Activated CD4-positive, alpha-beta T cell treated with anti-CD3 and anti-CD28 coated beads for 36 hours (primary cell): ENCODE measurements around the gene LHX4. TPM values are rescaled to one million over a fixed set of nuclear protein-coding genes. Genes with fewer than 3 reads are reported as not detected.

Experiments used
- ATAC-seq: fragments of 200-7000 bp; cut with Tn5 transposase; one replicate; pipeline ENCODE4 v1.10.0; 2021; ENCODE audit warnings: mild to moderate bottlenecking, moderate library complexity
- CTCF ChIA-PET: fragments of 350-600 bp; sonication (Branson Sonifier 250); formaldehyde crosslinking; loops from one replicate; lab custom pipeline; 2021; ENCODE audit warnings: antibody characterized with exemption; lab: Charles Lee
- POLR2A ChIA-PET: fragments of 350-600 bp; sonication (Branson Sonifier 250); formaldehyde crosslinking; loops from one replicate; lab custom pipeline; 2021; ENCODE audit warnings: antibody characterized with exemption, inconsistent platforms; lab: Charles Lee
- DNase-seq: peaks from one replicate; pipeline ENCODE4 v3.0.0-alpha.2; 2020
- H3K27ac Mint-ChIP-seq: one replicate; pipeline ENCODE4 v1.8.0; 2021; ENCODE audit warnings: mixed read lengths
- H3K27me3 Mint-ChIP-seq: one replicate; pipeline ENCODE4 v1.8.0; 2021; ENCODE audit warnings: mixed read lengths
- H3K36me3 Mint-ChIP-seq: one replicate; pipeline ENCODE4 v1.8.0; 2021; ENCODE audit warnings: low read depth, mixed read lengths
- H3K4me1 Mint-ChIP-seq: one replicate; pipeline ENCODE4 v1.8.0; 2021; ENCODE audit warnings: mixed read lengths
- H3K4me3 Mint-ChIP-seq: one replicate; pipeline ENCODE4 v1.8.0; 2021; ENCODE audit warnings: mild to moderate bottlenecking, moderate library complexity, mixed read lengths
- H3K9me3 Mint-ChIP-seq: one replicate; pipeline ENCODE4 v1.8.0; 2021; ENCODE audit warnings: low read depth, mixed read lengths
- intact Hi-C, 2 experiments: fragments of 100-400 bp; cut with DNase I in 1 of 2; cut with micrococcal nuclease in 1 of 2; formaldehyde crosslinking; loops; one replicate each; pipeline versions ENCODE4 v1.14.2 to v1.15.1; 2022 to 2024; cut with DNase I, micrococcal nuclease
- total RNA-seq, 2 experiments: library from RNA; stranded (reverse); gene quantifications; one replicate each; pipeline ENCODE4 v1.2.3, GENCODE V29; 2021

LHX4 gene
- total RNA-seq, 2 experiments from 2014 or later = not detected

DNA sequence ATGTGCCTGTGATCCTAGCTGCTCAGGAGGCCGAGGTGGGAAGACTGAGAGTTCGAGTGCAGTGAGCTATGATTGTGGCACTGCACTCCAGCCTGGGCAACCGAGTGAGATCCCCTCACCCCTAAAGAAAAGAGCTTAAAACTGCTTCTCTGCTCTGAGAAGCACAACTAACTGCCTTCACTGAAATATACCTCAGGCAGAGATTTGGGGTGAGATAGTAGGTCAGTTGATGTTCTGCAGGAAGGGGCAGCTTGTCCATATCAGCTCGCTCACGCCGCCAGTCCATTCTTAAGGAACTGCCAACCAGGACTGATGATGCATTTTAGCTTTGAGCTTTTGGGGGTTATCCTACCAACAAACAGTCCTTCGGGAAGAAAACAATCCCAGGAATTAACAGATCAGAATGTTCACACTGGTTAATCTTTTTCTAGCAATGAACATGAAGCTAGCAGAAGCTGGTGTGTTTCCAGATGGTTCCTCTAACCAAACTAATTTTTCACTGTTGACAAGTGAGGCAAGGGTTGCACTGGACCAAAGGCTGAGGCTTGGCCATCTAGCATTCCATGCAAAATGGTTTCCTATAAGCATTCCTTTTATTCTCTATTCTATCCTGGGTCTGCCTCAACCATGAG, 31.6 kb downstream of the LHX4 start:
- H3K27ac Mint-ChIP-seq = no peak overlapping the region
- no peaks in the 10 kb centered on the region for H3K4me1 Mint-ChIP-seq
- no peaks in the 10 kb centered on the region for H3K9me3 Mint-ChIP-seq
- no peaks in the 10 kb centered on the region for H3K36me3 Mint-ChIP-seq
- ChIA-PET CTCF (interaction anchor here (0.6 to 2.3 kb wide), 3 partner anchors 9 to 219 kb away, joined by 3 to 5 read pairs (median 5); no protein-coding TSS in a partner anchor), POLR2A (no interaction called here)
- peaks cover 15% of the 10 kb centered on the region for H3K27me3 Mint-ChIP-seq
- intact Hi-C loops = no loop called here
- no peak overlapping the region for H3K4me3 Mint-ChIP-seq
- ATAC-seq = no peak
- no peak for DNase-seq

DNA sequence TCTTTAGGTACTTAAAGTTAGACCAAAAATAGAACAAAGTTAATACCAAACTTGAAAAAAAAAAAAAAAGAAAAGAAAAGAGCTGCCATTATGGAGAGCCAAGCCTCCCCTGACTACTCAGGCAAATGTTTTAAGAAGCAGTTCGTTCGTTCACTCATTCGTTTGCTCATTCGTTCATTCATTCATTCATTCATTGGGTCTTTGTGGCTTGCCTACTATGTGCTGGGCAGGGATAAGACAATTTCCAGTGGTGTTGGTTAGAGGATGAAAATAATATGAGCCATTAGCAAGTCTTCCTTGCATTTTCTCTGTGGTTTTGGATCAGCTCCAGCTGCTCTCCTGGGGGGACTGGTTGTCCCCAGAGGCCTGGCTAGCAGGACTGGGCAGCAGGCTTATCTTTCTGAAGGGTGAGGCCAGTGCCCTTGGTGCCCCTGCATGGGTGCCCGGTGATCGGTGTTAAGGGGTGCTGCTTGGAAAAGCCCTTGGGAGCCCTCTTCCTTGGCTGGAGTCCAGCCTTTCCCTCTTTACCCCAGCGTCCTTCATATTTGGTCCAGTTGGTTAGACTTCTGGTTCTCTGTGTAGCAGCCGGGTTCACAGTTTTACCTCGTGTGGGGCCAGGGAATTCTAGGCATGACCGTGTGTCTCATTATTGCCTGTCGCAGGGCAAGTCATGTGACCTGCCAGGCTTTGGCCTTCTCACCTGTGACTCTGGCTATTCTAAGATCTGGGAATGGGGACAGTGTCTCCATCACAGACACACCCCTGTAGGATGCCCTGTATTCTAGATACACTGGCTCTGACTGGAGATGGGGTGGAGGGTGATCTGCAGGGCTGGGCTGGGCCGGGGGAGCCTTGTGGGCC, 32.8 kb downstream of the LHX4 start:
- POLR2A ChIA-PET = no interaction called here
- H3K27ac Mint-ChIP-seq = no peak overlapping the region
- no peak for DNase-seq
- H3K27me3 Mint-ChIP-seq = peaks cover 7% of the 10 kb centered on the region
- intact Hi-C loops = no loop called here
- CTCF ChIA-PET = interaction anchor here (0.7 kb wide), 2 partner anchors 22 to 24 kb away, joined by 3 read pairs; no protein-coding TSS in a partner anchor
- H3K36me3 Mint-ChIP-seq = no peaks in the 10 kb centered on the region
- H3K9me3 Mint-ChIP-seq = no peaks in the 10 kb centered on the region
- H3K4me3 Mint-ChIP-seq = no peak overlapping the region
- no peak for ATAC-seq
- H3K4me1 Mint-ChIP-seq = no peaks in the 10 kb centered on the region

DNA sequence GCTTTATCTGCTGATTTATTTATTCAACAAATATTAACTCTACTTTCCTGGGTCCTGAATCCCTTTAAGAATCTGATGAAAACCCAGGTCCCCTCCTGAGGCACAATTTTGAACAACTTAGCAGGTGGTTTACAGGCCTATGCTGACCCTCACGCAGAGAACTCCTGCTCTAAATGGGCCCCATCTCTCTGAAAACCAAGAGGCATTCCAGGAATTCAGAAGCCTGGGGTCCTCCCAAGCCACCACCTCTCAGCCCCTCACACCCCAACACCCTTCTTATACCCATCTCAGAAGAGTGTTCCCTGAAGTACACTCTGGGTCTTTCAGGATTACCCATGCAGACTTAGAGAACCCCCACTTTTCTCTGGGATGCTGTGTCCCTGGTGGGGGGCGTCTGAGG, 34.5 kb downstream of the LHX4 start:
- DNase-seq (no peak), ATAC-seq (no peak)
- Mint-ChIP-seq H3K27ac (no peak overlapping the region), H3K4me3 (no peak overlapping the region), H3K9me3 (no peaks in the 10 kb centered on the region), H3K27me3 (no peaks in the 10 kb centered on the region), H3K36me3 (no peaks in the 10 kb centered on the region), H3K4me1 (no peaks in the 10 kb centered on the region)
- CTCF ChIA-PET = no interaction called here
- POLR2A ChIA-PET = no interaction called here
- intact Hi-C loops = no loop called here

DNA sequence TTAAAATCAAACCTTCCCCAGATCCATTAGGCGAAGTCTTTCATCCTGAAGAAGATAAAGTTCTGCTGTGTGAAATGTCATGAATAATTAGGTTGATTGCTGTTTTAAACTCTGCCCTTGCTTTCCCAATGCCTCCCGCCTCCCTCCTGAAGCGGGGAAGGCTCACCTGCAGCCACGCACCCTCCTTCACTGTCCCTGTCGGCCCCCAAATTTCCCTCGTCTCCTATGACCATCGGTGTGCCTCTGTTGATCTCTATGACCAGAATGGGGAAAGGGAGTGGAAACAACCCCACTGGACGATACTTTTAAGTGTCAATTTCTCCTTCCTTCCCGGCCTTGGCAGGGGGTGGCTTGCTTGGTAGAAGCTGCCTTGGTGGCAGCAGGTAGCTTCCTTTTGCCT, 35.1 kb downstream of the LHX4 start:
- ATAC-seq (no peak), DNase-seq (no peak)
- Mint-ChIP-seq H3K27me3 (no peaks in the 10 kb centered on the region), H3K4me3 (no peak overlapping the region), H3K27ac (no peak overlapping the region), H3K36me3 (no peaks in the 10 kb centered on the region), H3K9me3 (no peaks in the 10 kb centered on the region), H3K4me1 (no peaks in the 10 kb centered on the region)
- CTCF ChIA-PET = no interaction called here
- POLR2A ChIA-PET = no interaction called here
- intact Hi-C loops = no loop called here

DNA sequence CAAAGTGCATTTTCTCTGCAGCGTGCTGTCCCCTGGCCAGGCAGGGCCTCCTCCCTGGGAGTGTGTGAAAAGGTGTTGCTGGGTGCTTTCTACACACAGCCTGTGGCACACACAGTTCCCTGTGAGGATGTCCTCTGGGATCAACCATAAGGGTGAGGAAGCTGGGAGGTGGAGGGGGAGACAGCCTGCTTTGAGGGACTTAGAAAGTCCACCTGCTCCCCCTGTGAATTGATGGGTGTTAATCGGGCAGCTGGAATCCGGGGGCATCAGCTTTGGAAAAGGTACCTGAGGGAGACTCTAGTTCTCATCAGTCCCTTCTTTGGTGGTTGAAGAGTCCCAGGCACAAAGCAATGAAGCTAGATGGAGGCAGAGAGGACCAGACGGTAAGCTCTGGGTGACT, 35.8 kb downstream of the LHX4 start:
- ChIA-PET POLR2A (no interaction called here), CTCF (interaction anchor here (0.6 kb wide), 1 partner anchor 98 kb away, joined by 3 read pairs; no protein-coding TSS in a partner anchor)

DNA sequence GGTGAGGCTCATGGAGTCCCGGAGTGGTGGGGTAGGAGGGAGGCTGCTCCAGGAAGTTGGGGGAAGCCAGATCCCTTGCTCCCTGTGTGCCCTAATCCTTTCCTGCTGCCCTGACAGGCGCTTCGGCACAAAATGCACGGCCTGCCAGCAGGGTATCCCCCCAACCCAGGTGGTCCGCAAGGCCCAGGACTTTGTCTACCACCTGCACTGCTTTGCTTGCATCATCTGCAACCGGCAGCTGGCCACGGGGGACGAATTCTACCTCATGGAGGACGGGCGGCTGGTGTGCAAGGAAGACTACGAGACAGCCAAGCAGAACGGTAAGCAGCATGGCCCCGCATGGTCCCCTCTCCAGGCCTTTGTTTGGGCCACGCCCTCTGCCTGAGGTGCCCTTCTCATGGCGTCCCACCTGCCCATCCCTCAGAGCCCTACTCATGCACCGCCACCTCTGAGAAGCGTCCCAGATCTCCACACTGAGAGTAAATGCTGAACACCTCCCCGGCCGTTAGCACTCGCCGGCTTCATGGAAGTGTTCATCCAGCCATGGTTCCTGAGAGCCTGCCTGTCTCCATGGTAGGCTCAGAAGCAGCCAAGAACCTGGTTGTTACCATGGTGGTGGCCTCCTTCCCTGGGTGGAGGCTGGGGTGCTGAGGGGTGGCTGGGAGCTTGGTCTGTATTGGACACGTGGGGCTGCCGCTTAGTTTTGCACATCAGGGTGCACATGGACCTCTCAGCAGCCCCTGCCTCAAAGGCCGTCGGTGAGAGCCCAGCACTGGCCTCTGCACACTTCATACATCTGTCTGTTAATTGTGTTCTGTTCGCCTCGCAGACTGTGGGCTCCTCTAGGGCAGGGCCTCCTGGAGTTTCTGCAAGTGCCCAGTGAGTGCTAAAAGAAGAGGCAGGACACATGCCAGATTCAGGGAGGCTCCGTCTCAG, 36.5 kb downstream of the LHX4 start:
- H3K4me3 Mint-ChIP-seq = no peak overlapping the region
- no peaks in the 10 kb centered on the region for H3K36me3 Mint-ChIP-seq
- H3K27me3 Mint-ChIP-seq = no peaks in the 10 kb centered on the region
- intact Hi-C loops = no loop called here
- H3K4me1 Mint-ChIP-seq = no peaks in the 10 kb centered on the region
- ATAC-seq = no peak
- no peak for DNase-seq
- POLR2A ChIA-PET = no interaction called here
- CTCF ChIA-PET = interaction anchor here (0.6 kb wide), 1 partner anchor 98 kb away, joined by 3 read pairs; no protein-coding TSS in a partner anchor
- no peaks in the 10 kb centered on the region for H3K9me3 Mint-ChIP-seq
- no peak overlapping the region for H3K27ac Mint-ChIP-seq

More for the DNA sequence above, 35.8 kb downstream of the LHX4 start:
- H3K27me3 Mint-ChIP-seq = no peaks in the 10 kb centered on the region
- H3K9me3 Mint-ChIP-seq = no peaks in the 10 kb centered on the region
- H3K4me3 Mint-ChIP-seq = no peak overlapping the region
- no peaks in the 10 kb centered on the region for H3K4me1 Mint-ChIP-seq
- intact Hi-C loops = no loop called here
- no peak overlapping the region for H3K27ac Mint-ChIP-seq
- DNase-seq (no peak), ATAC-seq (no peak)
- no peaks in the 10 kb centered on the region for H3K36me3 Mint-ChIP-seq

DNA sequence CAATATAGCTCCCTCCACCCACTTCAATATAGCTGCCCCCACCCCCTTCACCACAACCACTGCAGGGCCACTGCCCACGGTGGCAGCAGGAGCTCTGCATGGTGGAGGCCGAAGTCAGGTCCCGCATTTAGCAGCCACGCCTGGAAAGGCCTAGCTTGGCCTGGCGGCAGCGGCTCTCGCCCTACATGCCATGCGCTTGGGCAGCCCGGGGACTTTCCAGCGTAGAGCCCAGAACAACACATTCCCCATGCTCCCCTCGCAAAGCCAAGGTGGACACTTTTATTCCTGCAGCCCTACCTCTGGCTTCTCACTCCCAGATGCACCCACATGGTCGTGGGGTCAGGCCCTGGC, 37.1 kb downstream of the LHX4 start:
- no peak overlapping the region for H3K27ac Mint-ChIP-seq
- ChIA-PET CTCF (no interaction called here), POLR2A (no interaction called here)
- no peak for DNase-seq
- ATAC-seq = no peak
- no peaks in the 10 kb centered on the region for H3K9me3 Mint-ChIP-seq
- no peaks in the 10 kb centered on the region for H3K36me3 Mint-ChIP-seq
- H3K4me3 Mint-ChIP-seq = no peak overlapping the region
- no peaks in the 10 kb centered on the region for H3K4me1 Mint-ChIP-seq
- intact Hi-C loops = no loop called here
- no peaks in the 10 kb centered on the region for H3K27me3 Mint-ChIP-seq

DNA sequence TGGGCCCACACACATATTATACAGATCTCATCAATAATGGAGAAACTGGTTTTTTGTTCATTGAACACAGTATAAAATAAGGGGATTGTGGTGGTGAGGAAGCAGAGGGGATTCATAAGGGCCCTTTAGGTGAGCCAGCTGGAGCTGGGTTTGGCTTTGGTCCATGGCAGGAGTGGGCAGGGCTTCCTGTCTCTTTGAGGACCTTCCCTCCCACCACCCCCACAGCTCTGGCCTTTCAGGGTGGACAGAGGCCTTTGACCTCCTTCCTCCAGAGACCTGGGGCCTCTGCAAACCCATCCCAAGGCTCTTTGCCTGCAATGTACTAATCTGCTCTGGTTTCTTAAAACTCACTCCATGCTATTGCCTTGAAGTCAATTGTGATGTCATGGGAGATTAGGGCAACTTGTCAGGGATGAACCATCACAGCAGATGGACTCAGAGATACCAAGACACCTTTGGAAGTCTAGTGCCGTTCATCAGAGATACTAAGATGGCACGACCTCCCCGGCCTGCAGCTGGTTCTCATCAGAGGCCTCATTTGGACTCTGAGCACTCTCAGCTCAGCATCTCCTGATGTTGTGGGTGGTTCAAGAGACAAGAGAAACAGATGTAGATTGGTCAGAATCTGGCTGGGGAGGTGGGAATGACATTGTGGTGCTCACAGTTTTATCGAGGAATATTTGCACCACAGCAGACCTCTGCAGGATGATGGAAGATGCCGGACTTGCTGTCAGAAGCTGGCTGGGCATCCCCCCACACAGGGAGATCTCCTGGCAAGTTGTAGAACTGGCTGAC, 37.9 kb downstream of the LHX4 start:
- Mint-ChIP-seq H3K4me3 (no peak overlapping the region), H3K27ac (no peak overlapping the region), H3K36me3 (no peaks in the 10 kb centered on the region), H3K27me3 (no peaks in the 10 kb centered on the region), H3K4me1 (no peaks in the 10 kb centered on the region), H3K9me3 (no peaks in the 10 kb centered on the region)
- POLR2A ChIA-PET = no interaction called here
- no peak for DNase-seq
- intact Hi-C loops = no loop called here
- ATAC-seq = no peak
- CTCF ChIA-PET = interaction anchor here (1.4 kb wide), 1 partner anchor 15 kb away, joined by 6 read pairs; no protein-coding TSS in a partner anchor

DNA sequence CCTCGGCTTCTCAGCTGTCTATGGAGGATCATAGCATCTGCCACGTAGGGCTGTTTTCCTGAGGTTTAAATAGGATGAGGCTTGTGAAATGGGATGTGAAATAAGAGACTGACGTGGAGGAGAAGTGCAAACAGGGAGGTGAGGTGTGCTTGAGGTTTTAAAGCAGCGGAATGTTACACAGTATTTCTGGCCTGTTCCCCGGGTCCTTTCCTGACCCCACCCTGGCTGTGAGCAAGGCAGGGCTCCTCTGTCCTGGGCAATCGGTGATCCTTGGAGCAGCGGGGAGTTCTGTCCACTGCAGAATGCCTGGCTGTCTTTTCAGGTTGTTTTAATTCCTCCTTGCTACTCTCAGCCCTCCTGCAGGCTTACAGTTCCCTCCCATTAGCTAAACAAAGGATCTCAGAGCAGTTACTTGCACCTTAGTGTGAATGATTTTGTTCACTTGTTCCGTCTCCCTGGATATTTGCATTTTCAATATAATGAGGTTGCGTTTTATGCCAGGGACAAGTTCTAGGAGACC, 38.6 kb downstream of the LHX4 start:
- DNase-seq (no peak), ATAC-seq (no peak)
- POLR2A ChIA-PET = no interaction called here
- Mint-ChIP-seq H3K27ac (no peak overlapping the region), H3K9me3 (no peaks in the 10 kb centered on the region), H3K4me3 (no peak overlapping the region), H3K27me3 (no peaks in the 10 kb centered on the region), H3K36me3 (no peaks in the 10 kb centered on the region), H3K4me1 (no peaks in the 10 kb centered on the region)
- CTCF ChIA-PET = interaction anchor here (1.4 kb wide), 1 partner anchor 16 kb away, joined by 6 read pairs; no protein-coding TSS in a partner anchor
- intact Hi-C loops = no loop called here

DNA sequence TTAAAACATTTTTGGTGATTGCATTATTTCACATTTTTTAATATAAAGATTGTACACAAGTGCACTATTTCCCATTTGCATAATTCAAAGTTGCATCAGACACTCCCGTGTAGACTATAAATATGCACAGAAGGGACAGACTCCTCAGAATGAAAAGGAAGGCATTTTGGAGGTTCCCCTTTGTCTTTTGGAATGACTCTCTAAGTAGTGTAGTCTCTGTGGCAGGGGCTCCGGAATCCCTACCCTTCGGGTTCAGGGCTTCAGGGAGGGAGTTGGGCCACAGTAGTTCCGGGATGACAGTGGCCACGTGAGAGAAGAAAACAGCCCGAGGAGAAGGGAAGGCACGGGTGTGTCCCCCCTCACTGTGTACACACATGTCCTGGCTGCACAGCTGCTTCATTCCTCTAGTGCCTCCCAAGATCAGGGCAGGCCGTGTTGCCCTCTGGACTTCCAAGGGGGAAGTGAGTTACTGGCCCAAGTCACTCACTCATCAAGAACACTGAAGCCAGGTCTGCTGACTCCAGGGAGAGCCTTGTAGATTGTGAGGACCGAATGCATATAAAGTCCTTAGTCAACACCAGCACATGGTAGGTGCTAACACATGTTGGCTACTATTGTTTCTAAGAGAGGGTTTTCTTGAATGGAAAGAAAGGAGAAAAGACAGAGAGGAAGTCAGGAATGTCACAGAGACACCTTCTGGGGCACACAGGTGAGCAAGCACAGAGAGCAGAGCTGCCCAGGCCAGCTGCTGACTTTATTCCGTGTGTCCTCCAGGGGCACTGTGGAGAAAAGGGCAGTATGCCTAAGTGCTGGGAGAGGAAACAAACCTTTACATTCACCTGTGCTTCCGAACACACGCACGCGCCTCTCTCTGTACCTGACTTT, 39.8 kb downstream of the LHX4 start:
- Mint-ChIP-seq H3K36me3 (peaks cover 4% of the 10 kb centered on the region), H3K4me3 (no peak overlapping the region), H3K27ac (no peak overlapping the region), H3K4me1 (no peaks in the 10 kb centered on the region), H3K9me3 (no peaks in the 10 kb centered on the region), H3K27me3 (no peaks in the 10 kb centered on the region)
- DNase-seq (no peak), ATAC-seq (no peak)
- ChIA-PET POLR2A (no interaction called here), CTCF (interaction anchor here (0.6 to 1.6 kb wide), 6 partner anchors 17 to 287 kb away, joined by 3 to 7 read pairs (median 3); no protein-coding TSS in a partner anchor)
- intact Hi-C loops = no loop called here
